ENCODE measurements around the gene ENPP7.

ENPP7 gene

DNA sequence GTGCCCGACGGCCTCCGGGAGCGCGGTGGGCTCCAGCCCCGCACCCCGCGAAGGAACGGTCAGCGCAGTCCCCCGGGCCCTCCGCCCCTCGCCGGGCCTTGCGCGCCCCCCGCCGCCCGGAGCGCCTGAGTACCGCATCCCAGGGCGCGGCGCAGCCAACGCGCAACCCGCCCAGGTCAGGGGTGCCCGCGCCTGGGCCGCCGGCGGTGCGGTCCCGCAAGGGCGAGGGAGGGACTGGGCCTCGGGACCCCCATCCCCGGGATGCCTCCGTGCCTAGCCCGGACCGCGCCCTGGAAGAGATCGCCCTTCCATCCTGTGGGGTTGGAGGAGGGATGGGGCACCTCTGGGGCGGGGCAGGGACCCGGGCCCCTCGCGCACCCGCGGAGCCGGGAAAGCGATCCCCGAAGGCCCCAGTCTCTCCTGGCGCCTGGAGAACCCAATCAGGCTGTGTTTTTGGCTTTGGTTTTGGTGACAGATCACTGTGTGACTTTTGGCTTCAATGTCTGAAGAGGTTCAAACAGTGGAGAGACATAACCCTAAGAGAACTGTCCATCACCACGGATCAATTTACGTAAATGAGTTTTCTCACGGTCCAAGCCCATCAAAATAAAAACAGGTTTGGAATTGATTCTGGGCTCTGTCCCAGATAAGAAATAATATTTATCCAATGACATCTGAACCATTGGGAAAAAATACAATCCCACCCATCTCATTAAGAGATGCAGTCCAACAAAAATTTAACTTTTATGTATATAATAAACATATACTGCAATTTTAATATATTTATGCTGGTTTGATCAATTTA is 17.8 kb downstream of the ENPP7 start:
- Histone ChIP-seq H3K36me3 (replicated peaks in 1 of 2; ENCODE audit: control insufficient read depth in 2 of 2, insufficient read depth in 2 of 2, low read length in 2 of 2) (no peaks in the 10 kb centered on the region), H2BK120ac (ENCODE audit: low read depth, low read length) (no peak overlapping the region), H4K91ac (ENCODE audit: low read depth, low read length, poor library complexity) (no peak overlapping the region), H3K27ac (replicated peaks; ENCODE audit: low read length) (no peak overlapping the region), H3K9me3 (replicated peaks in 1 of 2; ENCODE audit: control insufficient read depth in 2 of 2, insufficient read depth in 1 of 2, low read depth in 1 of 2, low read length in 2 of 2) (peaks cover 0 to 2% of the 10 kb centered on the region in 2 donors), H3K23ac (ENCODE audit: low read depth, low read length, poor library complexity) (peak overlapping the region; percentile 99), H3K79me1 (ENCODE audit: low read depth, low read length) (no peaks in the 10 kb centered on the region), H3K9ac (ENCODE audit: low read depth, low read length, poor library complexity) (peak overlapping the region; percentile 88), H2BK12ac (ENCODE audit: low read length) (no peak overlapping the region), H2AFZ (ENCODE audit: low read length) (peak overlapping the region; percentile 77), H3K4me2 (ENCODE audit: insufficient read depth, low read length, poor library complexity, severe bottlenecking) (peak overlapping the region; percentile 91), H4K8ac (ENCODE audit: low read depth, low read length) (no peak overlapping the region), H3K4ac (ENCODE audit: low read length) (no peak overlapping the region), H2AK5ac (ENCODE audit: low read depth, low read length) (no peak overlapping the region), H3K27me3 (ENCODE audit: control insufficient read depth in 3 of 3, insufficient read depth in 3 of 3, low read depth in 1 of 3, low read length in 3 of 3) (peaks cover 8 to 47% (median 26%) of the 10 kb centered on the region in 3 experiments), H3K18ac (ENCODE audit: low read length) (peak overlapping the region; percentile 95), H3K14ac (ENCODE audit: low read length) (no peak overlapping the region), H2BK5ac (ENCODE audit: low read length) (peak overlapping the region; percentile 75), H2BK15ac (ENCODE audit: low read length) (no peak overlapping the region), H3K4me1 (ENCODE audit: control insufficient read depth in 2 of 2, insufficient read depth in 1 of 2, low read depth in 1 of 2, low read length in 2 of 2) (peaks cover 19 to 33% of the 10 kb centered on the region in 2 donors), H3K4me3 (ENCODE audit: low read length in 2 of 2) (peak overlapping the region; percentile 34 to 77)
- DNase-seq (ENCODE audit: low spot score) = no peak
- no CpG with 5 or more reads among the region's 55 CpGs for WGBS, 2 donors (ENCODE audit: extremely low coverage in 2 of 2, insufficient read length in 2 of 2, insufficient replicate concordance in 1 of 2)

DNA sequence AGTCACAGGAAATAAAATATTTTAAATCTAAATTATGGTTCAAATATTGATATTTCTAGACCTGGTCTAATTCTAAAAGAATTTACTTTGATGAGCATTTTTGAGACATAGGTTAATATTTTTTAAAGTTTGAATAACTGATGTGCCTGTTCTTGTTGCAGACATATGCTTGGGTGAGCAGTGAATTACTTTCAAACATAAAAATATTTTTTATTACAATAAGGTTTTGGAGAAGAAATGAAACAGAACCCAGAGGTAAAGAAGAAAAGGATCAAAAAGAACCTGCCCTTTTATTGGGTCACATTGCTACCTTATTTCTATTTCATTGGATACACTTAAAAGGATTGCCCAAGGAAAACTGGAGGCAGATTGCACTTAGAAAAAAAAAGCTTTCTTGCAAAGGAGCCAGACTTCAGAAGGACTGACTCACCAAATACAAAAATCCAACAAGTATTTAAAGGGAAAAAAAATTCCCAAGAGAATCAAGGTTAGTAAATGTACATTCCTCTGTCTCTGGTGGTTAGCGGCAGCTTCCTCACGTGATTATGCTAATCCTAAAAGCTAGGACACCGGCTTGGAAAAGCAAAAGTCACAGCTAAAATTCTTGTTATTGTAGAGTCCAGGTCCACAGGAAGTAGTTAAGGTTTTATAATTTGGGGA is 18.5 kb downstream of the ENPP7 start:
- H2BK120ac ChIP-seq (ENCODE audit: low read depth, low read length) = no peak overlapping the region
- no peak overlapping the region for H3K14ac ChIP-seq (ENCODE audit: low read length)
- no peak overlapping the region for H2AK5ac ChIP-seq (ENCODE audit: low read depth, low read length)
- no peak overlapping the region for H3K27ac ChIP-seq (replicated peaks; ENCODE audit: low read length)
- no peak overlapping the region for H3K23ac ChIP-seq (ENCODE audit: low read depth, low read length, poor library complexity)
- H3K9ac ChIP-seq (ENCODE audit: low read depth, low read length, poor library complexity) = no peak overlapping the region
- H2BK5ac ChIP-seq (ENCODE audit: low read length) = no peak overlapping the region
- H4K8ac ChIP-seq (ENCODE audit: low read depth, low read length) = no peak overlapping the region
- H3K79me1 ChIP-seq (ENCODE audit: low read depth, low read length) = no peaks in the 10 kb centered on the region
- no peak overlapping the region for H2BK12ac ChIP-seq (ENCODE audit: low read length)
- H2BK15ac ChIP-seq (ENCODE audit: low read length) = no peak overlapping the region
- no peak overlapping the region for H2AFZ ChIP-seq (ENCODE audit: low read length)
- no CpG with 5 or more reads among the region's 3 CpGs for WGBS, 2 donors (ENCODE audit: extremely low coverage in 2 of 2, insufficient read length in 2 of 2, insufficient replicate concordance in 1 of 2)
- no peak overlapping the region for H3K18ac ChIP-seq (ENCODE audit: low read length)
- H3K4ac ChIP-seq (ENCODE audit: low read length) = no peak overlapping the region
- no peak overlapping the region for H3K4me2 ChIP-seq (ENCODE audit: insufficient read depth, low read length, poor library complexity, severe bottlenecking)
- H3K36me3 ChIP-seq (replicated peaks in 1 of 2; ENCODE audit: control insufficient read depth in 2 of 2, insufficient read depth in 2 of 2, low read length in 2 of 2) = no peaks in the 10 kb centered on the region
- H3K4me1 ChIP-seq (ENCODE audit: control insufficient read depth in 2 of 2, insufficient read depth in 1 of 2, low read depth in 1 of 2, low read length in 2 of 2) = peaks cover 19 to 33% of the 10 kb centered on the region in 2 donors
- H4K91ac ChIP-seq (ENCODE audit: low read depth, low read length, poor library complexity) = no peak overlapping the region
- H3K9me3 ChIP-seq (replicated peaks in 1 of 2; ENCODE audit: control insufficient read depth in 2 of 2, insufficient read depth in 1 of 2, low read depth in 1 of 2, low read length in 2 of 2) = peaks cover 0 to 2% of the 10 kb centered on the region in 2 donors
- DNase-seq (ENCODE audit: low spot score) = no peak
- no peak overlapping the region for H3K4me3 ChIP-seq (ENCODE audit: low read length in 2 of 2)
- H3K27me3 ChIP-seq (ENCODE audit: control insufficient read depth in 3 of 3, insufficient read depth in 3 of 3, low read depth in 1 of 3, low read length in 3 of 3) = peaks cover 8 to 40% (median 27%) of the 10 kb centered on the region in 3 experiments

GRCh38 chr17:79749958-79750357 is 19.2 kb downstream of the ENPP7 start:
- no peaks in the 10 kb centered on the region for H3K79me1 ChIP-seq (ENCODE audit: low read depth, low read length)
- no peak overlapping the region for H4K91ac ChIP-seq (ENCODE audit: low read depth, low read length, poor library complexity)
- H3K4me3 ChIP-seq (ENCODE audit: low read length in 2 of 2) = no peak overlapping the region
- no peak overlapping the region for H3K23ac ChIP-seq (ENCODE audit: low read depth, low read length, poor library complexity)
- no peak overlapping the region for H2BK120ac ChIP-seq (ENCODE audit: low read depth, low read length)
- no peaks in the 10 kb centered on the region for H3K36me3 ChIP-seq (replicated peaks in 1 of 2; ENCODE audit: control insufficient read depth in 2 of 2, insufficient read depth in 2 of 2, low read length in 2 of 2)
- H4K8ac ChIP-seq (ENCODE audit: low read depth, low read length) = no peak overlapping the region
- no peak overlapping the region for H3K9ac ChIP-seq (ENCODE audit: low read depth, low read length, poor library complexity)
- no peak overlapping the region for H3K14ac ChIP-seq (ENCODE audit: low read length)
- no peak overlapping the region for H2BK5ac ChIP-seq (ENCODE audit: low read length)
- no peak overlapping the region for H2AFZ ChIP-seq (ENCODE audit: low read length)
- no peak overlapping the region for H3K4me2 ChIP-seq (ENCODE audit: insufficient read depth, low read length, poor library complexity, severe bottlenecking)
- H3K27ac ChIP-seq (replicated peaks; ENCODE audit: low read length) = no peak overlapping the region
- WGBS, 2 donors (ENCODE audit: extremely low coverage in 2 of 2, insufficient read length in 2 of 2, insufficient replicate concordance in 1 of 2) = no CpG with 5 or more reads among the region's 3 CpGs
- no peak overlapping the region for H2BK12ac ChIP-seq (ENCODE audit: low read length)
- no peak overlapping the region for H2BK15ac ChIP-seq (ENCODE audit: low read length)
- DNase-seq (ENCODE audit: low spot score) = no peak
- H3K27me3 ChIP-seq (ENCODE audit: control insufficient read depth in 3 of 3, insufficient read depth in 3 of 3, low read depth in 1 of 3, low read length in 3 of 3) = peaks cover 8 to 40% (median 28%) of the 10 kb centered on the region in 3 experiments
- H3K4me1 ChIP-seq (ENCODE audit: control insufficient read depth in 2 of 2, insufficient read depth in 1 of 2, low read depth in 1 of 2, low read length in 2 of 2) = peaks cover 19 to 33% of the 10 kb centered on the region in 2 donors
- no peak overlapping the region for H3K4ac ChIP-seq (ENCODE audit: low read length)
- no peak overlapping the region for H3K18ac ChIP-seq (ENCODE audit: low read length)
- H3K9me3 ChIP-seq (replicated peaks in 1 of 2; ENCODE audit: control insufficient read depth in 2 of 2, insufficient read depth in 1 of 2, low read depth in 1 of 2, low read length in 2 of 2) = peaks cover 0 to 2% of the 10 kb centered on the region in 2 donors
- H2AK5ac ChIP-seq (ENCODE audit: low read depth, low read length) = no peak overlapping the region
